Liver (tissue), 3 donors: ENCODE results near the gene IPO5.

Experiments
- ATF3 ChIP-seq: IDR thresholded peaks from 2 replicates; pipeline ENCODE4 v1.6.1; 2016; ENCODE audit warnings: antibody characterized with exemption
- CTCF ChIP-seq: fragments of 150-350 bp; IDR thresholded peaks from 2 replicates; pipeline ENCODE4 v1.5.1; 2017; ENCODE audit warnings: improper control_type of control experiment, low read depth, low read length; ENCODE audit not compliant: missing input control
- JUND ChIP-seq, 2 donors: IDR thresholded peaks; 2 replicates each; pipeline ENCODE4 v1.6.1; 2016; ENCODE audit warnings: antibody characterized with exemption in 2 of 2
- REST ChIP-seq: IDR thresholded peaks from 2 replicates; pipeline ENCODE4 v1.6.1; 2016; ENCODE audit warnings: antibody characterized with exemption, mild to moderate bottlenecking
- donor health status: healthy.
- donor health status: healthy.

- TF ChIP-seq CTCF (no peak), ATF3 (no peak), JUND (IDR thresholded peaks at IDR 0.05) (no peak), REST (no peak)
These were observed 6.4 kb upstream of the IPO5 start for GRCh38 chr13:97946951-97947588.
